ENCODE data around the gene CDK16. TPM values are rescaled to one million over a fixed set of nuclear protein-coding genes. Genes with fewer than 3 reads are reported as not detected.

The CDK16 gene
- total and polyA plus RNA-seq, 2 of the 4 experiments (the other 2 are of a cell fraction), result 85.3 to 106 TPM

DNA sequence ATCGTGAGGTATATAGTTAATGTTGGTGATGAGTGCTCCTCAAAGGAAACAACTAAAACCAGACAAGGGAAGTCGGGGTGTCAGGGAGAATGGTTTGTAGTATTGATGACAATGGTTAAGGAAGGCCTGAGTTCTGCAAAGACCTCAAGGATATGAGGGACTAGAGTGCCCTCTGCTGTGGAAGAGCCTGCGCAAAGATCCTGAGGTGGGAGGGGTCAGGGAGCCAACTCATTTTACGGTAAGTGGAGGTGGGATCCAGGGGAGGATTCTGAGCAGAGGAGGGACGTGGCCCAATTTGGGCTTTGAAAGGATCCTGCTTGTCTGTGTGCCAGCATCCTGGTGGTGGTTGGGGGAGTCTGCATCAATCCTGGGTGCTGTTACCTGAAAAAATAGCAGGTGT is 13.5 kb upstream of the CDK16 start:
- Histone ChIP-seq H3K4me2 (ENCODE audit: low read depth, low read length) (no peak overlapping the region), H2BK5ac (ENCODE audit: low read depth, low read length, poor library complexity, severe bottlenecking) (no peak overlapping the region), H2BK120ac (ENCODE audit: low read depth, low read length) (no peak overlapping the region), H2BK20ac (ENCODE audit: low read depth, low read length) (no peak overlapping the region), H3K27me3 (ENCODE audit: control insufficient read depth, insufficient read depth, low read length) (no peaks in the 10 kb centered on the region; the same call in 1 of the 2 replicates), H3K9ac (ENCODE audit: low read depth, low read length) (no peak overlapping the region), H3K4me1 (ENCODE audit: control insufficient read depth, insufficient read depth, low read length) (no peaks in the 10 kb centered on the region), H3K9me1 (ENCODE audit: insufficient read depth, low read length) (no peaks in the 10 kb centered on the region), H2BK15ac (ENCODE audit: low read depth, low read length) (no peak overlapping the region), H3K14ac (replicated peaks; ENCODE audit: low read depth, low read length) (no peak overlapping the region), H2AK9ac (replicated peaks; ENCODE audit: low read depth, low read length, poor library complexity) (no peak overlapping the region), H3K56ac (ENCODE audit: extremely low read depth, insufficient read depth, low read length) (no peak overlapping the region), H2AFZ (replicated peaks; ENCODE audit: low read length, poor library complexity) (no peak overlapping the region), H4K20me1 (ENCODE audit: insufficient read depth, low read length) (peaks cover 55% of the 10 kb centered on the region), H3K18ac (ENCODE audit: low read depth, low read length) (no peak overlapping the region), H2AK5ac (ENCODE audit: low read depth, low read length) (no peak overlapping the region), H3K9me3 (ENCODE audit: control insufficient read depth, insufficient read depth, low read length) (no peaks in the 10 kb centered on the region), H3K36me3 (ENCODE audit: control insufficient read depth, insufficient read depth, low read length) (peaks cover 86% of the 10 kb centered on the region), H4K91ac (ENCODE audit: insufficient read depth, low read depth, low read length) (no peak overlapping the region), H3K79me1 (ENCODE audit: low read depth in 1 of 2, low read length in 2 of 2) (peaks cover 22 to 45% of the 10 kb centered on the region in 2 experiments), H3K27ac (ENCODE audit: insufficient read depth, low read length) (no peak overlapping the region), H4K5ac (ENCODE audit: low read depth, low read length) (no peak overlapping the region), H3K23ac (ENCODE audit: low read depth, low read length) (no peak overlapping the region), H4K8ac (ENCODE audit: low read depth in 2 of 2, low read length in 2 of 2) (no peak overlapping the region), H3K4me3 (ENCODE audit: insufficient read depth, low read depth, low read length) (no peak overlapping the region), H3K4ac (ENCODE audit: low read depth, low read length) (no peak overlapping the region)
- BruUV-seq (replicated peaks), result no TSS peak
- DNase-seq (no peak), ATAC-seq (ENCODE audit: low read depth) (no peak)
- dilution Hi-C loops (cut with HindIII; ENCODE audit: low sequenced_read_pairs, unreplicated experiment), result no loop called here
- WGBS, 2 experiments (ENCODE audit: extremely low coverage in 2 of 2, insufficient read length in 1 of 2), result 100% methylated on average over 2 of the region's 5 CpGs; no CpG with 5 or more reads in 1 of the 2 experiments
- ChIA-PET POLR2A (ENCODE audit: unreplicated experiment) (no interaction called here), CTCF (no interaction called here)
- TF ChIP-seq MXI1 (IDR thresholded peaks at IDR 0.05; ENCODE audit: borderline replicate concordance, low read depth, low read length), result no peak
- no peak for TF ChIP-seq RFX5 (IDR thresholded peaks at IDR 0.05; ENCODE audit: low read depth, low read length)
- no peak for TF ChIP-seq RAD21 (IDR thresholded peaks at IDR 0.05; ENCODE audit: low read length)
- TF ChIP-seq, protein P1, sequence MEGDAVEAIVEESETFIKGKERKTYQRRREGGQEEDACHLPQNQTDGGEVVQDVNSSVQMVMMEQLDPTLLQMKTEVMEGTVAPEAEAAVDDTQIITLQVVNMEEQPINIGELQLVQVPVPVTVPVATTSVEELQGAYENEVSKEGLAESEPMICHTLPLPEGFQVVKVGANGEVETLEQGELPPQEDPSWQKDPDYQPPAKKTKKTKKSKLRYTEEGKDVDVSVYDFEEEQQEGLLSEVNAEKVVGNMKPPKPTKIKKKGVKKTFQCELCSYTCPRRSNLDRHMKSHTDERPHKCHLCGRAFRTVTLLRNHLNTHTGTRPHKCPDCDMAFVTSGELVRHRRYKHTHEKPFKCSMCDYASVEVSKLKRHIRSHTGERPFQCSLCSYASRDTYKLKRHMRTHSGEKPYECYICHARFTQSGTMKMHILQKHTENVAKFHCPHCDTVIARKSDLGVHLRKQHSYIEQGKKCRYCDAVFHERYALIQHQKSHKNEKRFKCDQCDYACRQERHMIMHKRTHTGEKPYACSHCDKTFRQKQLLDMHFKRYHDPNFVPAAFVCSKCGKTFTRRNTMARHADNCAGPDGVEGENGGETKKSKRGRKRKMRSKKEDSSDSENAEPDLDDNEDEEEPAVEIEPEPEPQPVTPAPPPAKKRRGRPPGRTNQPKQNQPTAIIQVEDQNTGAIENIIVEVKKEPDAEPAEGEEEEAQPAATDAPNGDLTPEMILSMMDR (conservative IDR thresholded peaks at IDR 0.05; ENCODE audit: low read depth, low read length), result no peak
- no peak for TF ChIP-seq MAFK (IDR thresholded peaks at IDR 0.05; ENCODE audit: low read depth, low read length)
- TF ChIP-seq MAZ (IDR thresholded peaks at IDR 0.05; ENCODE audit: borderline replicate concordance, low read depth, low read length), result no peak
- no peak for TF ChIP-seq FOS (IDR thresholded peaks at IDR 0.05; ENCODE audit: low read depth, low read length)
- no peak for TF ChIP-seq POLR2A (IDR thresholded peaks at IDR 0.05; ENCODE audit: low read depth, low read length)
- intact Hi-C loops (cut with micrococcal nuclease), result no loop called here
- in situ Hi-C loops (cut with MboI; ENCODE audit: low sequenced_read_pairs), result loop anchor here (25.0 kb wide), 1 partner anchor 432 kb away; the partner anchor contains the start of gene CFP
